Measurements from ENCODE around the gene NR2E1. TPM values are rescaled to one million over a fixed set of nuclear protein-coding genes. Genes with fewer than 3 reads are reported as not detected.

NR2E1 gene
- total and polyA plus RNA-seq, 2 of the 13 experiments (the other 11 are each of a cell fraction or from before 2014, with no cell fraction given): not detected

DNA sequence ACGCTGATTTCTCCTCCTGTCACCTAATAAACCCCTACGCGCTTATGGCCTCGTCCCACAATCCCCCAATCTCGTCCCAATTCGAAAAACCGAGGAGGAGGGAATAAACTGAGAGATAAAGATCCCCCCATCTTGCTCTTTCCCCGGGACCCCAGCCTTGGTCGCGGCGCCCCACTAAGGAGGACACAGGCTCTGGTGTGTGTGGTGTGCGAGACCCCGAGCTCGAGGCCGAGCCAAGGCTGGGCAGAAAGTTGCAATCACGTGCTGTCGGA is 1.3 kb upstream of the NR2E1 start (continued):
- TF ChIP-seq, protein P1, sequence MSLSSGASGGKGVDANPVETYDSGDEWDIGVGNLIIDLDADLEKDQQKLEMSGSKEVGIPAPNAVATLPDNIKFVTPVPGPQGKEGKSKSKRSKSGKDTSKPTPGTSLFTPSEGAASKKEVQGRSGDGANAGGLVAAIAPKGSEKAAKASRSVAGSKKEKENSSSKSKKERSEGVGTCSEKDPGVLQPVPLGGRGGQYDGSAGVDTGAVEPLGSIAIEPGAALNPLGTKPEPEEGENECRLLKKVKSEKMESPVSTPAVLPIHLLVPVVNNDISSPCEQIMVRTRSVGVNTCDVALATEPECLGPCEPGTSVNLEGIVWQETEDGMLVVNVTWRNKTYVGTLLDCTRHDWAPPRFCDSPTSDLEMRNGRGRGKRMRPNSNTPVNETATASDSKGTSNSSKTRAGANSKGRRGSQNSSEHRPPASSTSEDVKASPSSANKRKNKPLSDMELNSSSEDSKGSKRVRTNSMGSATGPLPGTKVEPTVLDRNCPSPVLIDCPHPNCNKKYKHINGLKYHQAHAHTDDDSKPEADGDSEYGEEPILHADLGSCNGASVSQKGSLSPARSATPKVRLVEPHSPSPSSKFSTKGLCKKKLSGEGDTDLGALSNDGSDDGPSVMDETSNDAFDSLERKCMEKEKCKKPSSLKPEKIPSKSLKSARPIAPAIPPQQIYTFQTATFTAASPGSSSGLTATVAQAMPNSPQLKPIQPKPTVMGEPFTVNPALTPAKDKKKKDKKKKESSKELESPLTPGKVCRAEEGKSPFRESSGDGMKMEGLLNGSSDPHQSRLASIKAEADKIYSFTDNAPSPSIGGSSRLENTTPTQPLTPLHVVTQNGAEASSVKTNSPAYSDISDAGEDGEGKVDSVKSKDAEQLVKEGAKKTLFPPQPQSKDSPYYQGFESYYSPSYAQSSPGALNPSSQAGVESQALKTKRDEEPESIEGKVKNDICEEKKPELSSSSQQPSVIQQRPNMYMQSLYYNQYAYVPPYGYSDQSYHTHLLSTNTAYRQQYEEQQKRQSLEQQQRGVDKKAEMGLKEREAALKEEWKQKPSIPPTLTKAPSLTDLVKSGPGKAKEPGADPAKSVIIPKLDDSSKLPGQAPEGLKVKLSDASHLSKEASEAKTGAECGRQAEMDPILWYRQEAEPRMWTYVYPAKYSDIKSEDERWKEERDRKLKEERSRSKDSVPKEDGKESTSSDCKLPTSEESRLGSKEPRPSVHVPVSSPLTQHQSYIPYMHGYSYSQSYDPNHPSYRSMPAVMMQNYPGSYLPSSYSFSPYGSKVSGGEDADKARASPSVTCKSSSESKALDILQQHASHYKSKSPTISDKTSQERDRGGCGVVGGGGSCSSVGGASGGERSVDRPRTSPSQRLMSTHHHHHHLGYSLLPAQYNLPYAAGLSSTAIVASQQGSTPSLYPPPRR (CRISPR knock-in tag; IDR thresholded peaks at IDR 0.05; ENCODE audit: borderline replicate concordance): no peak
- TF ChIP-seq, protein P2, sequence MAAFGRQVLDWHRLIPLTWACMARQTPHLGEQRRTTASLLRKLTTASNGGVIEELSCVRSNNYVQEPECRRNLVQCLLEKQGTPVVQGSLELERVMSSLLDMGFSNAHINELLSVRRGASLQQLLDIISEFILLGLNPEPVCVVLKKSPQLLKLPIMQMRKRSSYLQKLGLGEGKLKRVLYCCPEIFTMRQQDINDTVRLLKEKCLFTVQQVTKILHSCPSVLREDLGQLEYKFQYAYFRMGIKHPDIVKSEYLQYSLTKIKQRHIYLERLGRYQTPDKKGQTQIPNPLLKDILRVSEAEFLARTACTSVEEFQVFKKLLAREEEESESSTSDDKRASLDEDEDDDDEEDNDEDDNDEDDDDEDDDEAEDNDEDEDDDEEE (CRISPR knock-in tag; IDR thresholded peaks at IDR 0.05): no peak
- TF ChIP-seq, protein P3, sequence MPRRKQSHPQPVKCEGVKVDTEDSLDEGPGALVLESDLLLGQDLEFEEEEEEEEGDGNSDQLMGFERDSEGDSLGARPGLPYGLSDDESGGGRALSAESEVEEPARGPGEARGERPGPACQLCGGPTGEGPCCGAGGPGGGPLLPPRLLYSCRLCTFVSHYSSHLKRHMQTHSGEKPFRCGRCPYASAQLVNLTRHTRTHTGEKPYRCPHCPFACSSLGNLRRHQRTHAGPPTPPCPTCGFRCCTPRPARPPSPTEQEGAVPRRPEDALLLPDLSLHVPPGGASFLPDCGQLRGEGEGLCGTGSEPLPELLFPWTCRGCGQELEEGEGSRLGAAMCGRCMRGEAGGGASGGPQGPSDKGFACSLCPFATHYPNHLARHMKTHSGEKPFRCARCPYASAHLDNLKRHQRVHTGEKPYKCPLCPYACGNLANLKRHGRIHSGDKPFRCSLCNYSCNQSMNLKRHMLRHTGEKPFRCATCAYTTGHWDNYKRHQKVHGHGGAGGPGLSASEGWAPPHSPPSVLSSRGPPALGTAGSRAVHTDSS (CRISPR knock-in tag; conservative IDR thresholded peaks at IDR 0.05): no peak
- TF ChIP-seq, protein P4, sequence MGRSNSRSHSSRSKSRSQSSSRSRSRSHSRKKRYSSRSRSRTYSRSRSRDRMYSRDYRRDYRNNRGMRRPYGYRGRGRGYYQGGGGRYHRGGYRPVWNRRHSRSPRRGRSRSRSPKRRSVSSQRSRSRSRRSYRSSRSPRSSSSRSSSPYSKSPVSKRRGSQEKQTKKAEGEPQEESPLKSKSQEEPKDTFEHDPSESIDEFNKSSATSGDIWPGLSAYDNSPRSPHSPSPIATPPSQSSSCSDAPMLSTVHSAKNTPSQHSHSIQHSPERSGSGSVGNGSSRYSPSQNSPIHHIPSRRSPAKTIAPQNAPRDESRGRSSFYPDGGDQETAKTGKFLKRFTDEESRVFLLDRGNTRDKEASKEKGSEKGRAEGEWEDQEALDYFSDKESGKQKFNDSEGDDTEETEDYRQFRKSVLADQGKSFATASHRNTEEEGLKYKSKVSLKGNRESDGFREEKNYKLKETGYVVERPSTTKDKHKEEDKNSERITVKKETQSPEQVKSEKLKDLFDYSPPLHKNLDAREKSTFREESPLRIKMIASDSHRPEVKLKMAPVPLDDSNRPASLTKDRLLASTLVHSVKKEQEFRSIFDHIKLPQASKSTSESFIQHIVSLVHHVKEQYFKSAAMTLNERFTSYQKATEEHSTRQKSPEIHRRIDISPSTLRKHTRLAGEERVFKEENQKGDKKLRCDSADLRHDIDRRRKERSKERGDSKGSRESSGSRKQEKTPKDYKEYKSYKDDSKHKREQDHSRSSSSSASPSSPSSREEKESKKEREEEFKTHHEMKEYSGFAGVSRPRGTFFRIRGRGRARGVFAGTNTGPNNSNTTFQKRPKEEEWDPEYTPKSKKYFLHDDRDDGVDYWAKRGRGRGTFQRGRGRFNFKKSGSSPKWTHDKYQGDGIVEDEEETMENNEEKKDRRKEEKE (IDR thresholded peaks at IDR 0.05): no peak
- TF ChIP-seq ZNF326 (CRISPR knock-in tag; IDR thresholded peaks at IDR 0.05; ENCODE audit: borderline replicate concordance): no peak
- TF ChIP-seq BCL6 (CRISPR knock-in tag; IDR thresholded peaks at IDR 0.05): no peak
- TF ChIP-seq ZKSCAN8 (CRISPR knock-in tag; IDR thresholded peaks at IDR 0.05; ENCODE audit: borderline replicate concordance): no peak
- TF ChIP-seq, protein P5, sequence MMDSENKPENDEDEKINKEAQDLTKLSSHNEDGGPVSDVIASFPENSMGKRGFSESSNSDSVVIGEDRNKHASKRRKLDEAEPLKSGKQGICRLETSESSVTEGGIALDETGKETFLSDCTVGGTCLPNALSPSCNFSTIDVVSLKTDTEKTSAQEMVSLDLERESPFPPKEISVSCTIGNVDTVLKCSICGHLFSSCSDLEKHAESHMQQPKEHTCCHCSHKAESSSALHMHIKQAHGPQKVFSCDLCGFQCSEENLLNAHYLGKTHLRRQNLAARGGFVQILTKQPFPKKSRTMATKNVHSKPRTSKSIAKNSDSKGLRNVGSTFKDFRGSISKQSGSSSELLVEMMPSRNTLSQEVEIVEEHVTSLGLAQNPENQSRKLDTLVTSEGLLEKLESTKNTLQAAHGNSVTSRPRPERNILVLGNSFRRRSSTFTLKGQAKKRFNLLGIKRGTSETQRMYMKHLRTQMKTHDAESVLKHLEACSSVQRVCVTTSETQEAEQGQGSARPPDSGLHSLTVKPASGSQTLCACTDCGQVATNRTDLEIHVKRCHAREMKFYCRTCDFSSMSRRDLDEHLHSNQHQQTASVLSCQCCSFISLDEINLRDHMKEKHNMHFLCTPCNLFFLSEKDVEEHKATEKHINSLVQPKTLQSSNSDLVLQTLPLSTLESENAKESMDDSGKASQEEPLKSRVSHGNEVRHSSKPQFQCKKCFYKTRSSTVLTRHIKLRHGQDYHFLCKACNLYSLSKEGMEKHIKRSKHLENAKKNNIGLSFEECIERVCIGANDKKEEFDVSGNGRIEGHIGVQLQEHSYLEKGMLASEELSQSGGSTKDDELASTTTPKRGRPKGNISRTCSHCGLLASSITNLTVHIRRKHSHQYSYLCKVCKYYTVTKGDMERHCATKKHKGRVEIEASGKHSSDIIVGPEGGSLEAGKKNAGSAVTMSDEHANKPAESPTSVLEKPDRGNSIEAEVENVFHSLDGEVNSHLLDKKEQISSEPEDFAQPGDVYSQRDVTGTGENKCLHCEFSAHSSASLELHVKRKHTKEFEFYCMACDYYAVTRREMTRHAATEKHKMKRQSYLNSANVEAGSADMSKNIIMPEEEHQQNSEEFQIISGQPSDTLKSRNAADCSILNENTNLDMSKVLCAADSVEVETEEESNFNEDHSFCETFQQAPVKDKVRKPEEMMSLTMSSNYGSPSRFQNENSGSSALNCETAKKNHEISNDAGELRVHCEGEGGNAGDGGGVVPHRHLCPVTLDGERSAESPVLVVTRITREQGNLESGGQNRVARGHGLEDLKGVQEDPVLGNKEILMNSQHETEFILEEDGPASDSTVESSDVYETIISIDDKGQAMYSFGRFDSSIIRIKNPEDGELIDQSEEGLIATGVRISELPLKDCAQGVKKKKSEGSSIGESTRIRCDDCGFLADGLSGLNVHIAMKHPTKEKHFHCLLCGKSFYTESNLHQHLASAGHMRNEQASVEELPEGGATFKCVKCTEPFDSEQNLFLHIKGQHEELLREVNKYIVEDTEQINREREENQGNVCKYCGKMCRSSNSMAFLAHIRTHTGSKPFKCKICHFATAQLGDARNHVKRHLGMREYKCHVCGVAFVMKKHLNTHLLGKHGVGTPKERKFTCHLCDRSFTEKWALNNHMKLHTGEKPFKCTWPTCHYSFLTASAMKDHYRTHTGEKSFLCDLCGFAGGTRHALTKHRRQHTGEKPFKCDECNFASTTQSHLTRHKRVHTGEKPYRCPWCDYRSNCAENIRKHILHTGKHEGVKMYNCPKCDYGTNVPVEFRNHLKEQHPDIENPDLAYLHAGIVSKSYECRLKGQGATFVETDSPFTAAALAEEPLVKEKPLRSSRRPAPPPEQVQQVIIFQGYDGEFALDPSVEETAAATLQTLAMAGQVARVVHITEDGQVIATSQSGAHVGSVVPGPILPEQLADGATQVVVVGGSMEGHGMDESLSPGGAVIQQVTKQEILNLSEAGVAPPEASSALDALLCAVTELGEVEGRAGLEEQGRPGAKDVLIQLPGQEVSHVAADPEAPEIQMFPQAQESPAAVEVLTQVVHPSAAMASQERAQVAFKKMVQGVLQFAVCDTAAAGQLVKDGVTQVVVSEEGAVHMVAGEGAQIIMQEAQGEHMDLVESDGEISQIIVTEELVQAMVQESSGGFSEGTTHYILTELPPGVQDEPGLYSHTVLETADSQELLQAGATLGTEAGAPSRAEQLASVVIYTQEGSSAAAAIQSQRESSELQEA (CRISPR knock-in tag; IDR thresholded peaks at IDR 0.05; ENCODE audit: not compliant biosample characterization): no peak
- TF ChIP-seq ZNF263 (CRISPR knock-in tag; IDR thresholded peaks at IDR 0.05): no peak
- TF ChIP-seq ZNF674 (CRISPR knock-in tag; IDR thresholded peaks at IDR 0.05; ENCODE audit: low read depth): no peak
